Thoracic aorta (tissue), 2 donors: ENCODE measurements around the gene DDO. TPM values are rescaled to one million over a fixed set of nuclear protein-coding genes. Genes with fewer than 3 reads are reported as not detected.

Experiments used
- ATAC-seq: fragments of 150-250 bp; one replicate; pipeline ENCODE4 v1.8.0; 2017; ENCODE audit warnings: low read depth; ENCODE audit not compliant: insufficient number of reproducible peaks, low FRiP score
- DNase-seq: peaks from one replicate; pipeline ENCODE4 v3.0.0-alpha.2; 2020; ENCODE audit warnings: low spot score
- H3K27ac ChIP-seq, 2 donors: fragments of 200-600 bp; sonication (generic); 1 replicate in 1 of 2; 2 replicates in 1 of 2; pipeline ENCODE4 v1.5.1; 2016; ENCODE audit warnings: mild to moderate bottlenecking in 2 of 2, moderate library complexity in 2 of 2
- H3K27me3 ChIP-seq: fragments of 200-600 bp; sonication (generic); replicated peaks from 2 replicates; pipeline ENCODE4 v1.6.0; 2016; ENCODE audit warnings: mild to moderate bottlenecking; ENCODE audit not compliant: insufficient read depth
- H3K36me3 ChIP-seq: fragments of 200-600 bp; sonication (generic); one replicate; pipeline ENCODE4 v1.5.1; 2016
- H3K4me1 ChIP-seq, 2 donors: fragments of 200-600 bp; sonication (generic); 1 replicate in 1 of 2; 2 replicates in 1 of 2; pipeline versions ENCODE4 v1.5.1 to v1.6.0; 2016; ENCODE audit warnings: low read depth in 2 of 2, mild to moderate bottlenecking in 1 of 2; ENCODE audit not compliant: control insufficient read depth in 1 of 2
- H3K4me3 ChIP-seq: fragments of 200-600 bp; sonication (generic); 2 replicates; pipeline ENCODE4 v1.5.1; 2016; ENCODE audit warnings: mild to moderate bottlenecking
- H3K9me3 ChIP-seq: fragments of 200-600 bp; sonication (generic); 2 replicates; pipeline ENCODE4 v1.5.1; 2016
- total RNA-seq, 2 donors: library from RNA; depleted of rRNA; stranded (reverse); fragments of >200 nt; gene quantifications; one replicate each; pipeline versions ENCODE4 v1.1.0 to v1.2.3, GENCODE V29; 2016
- TF ChIP-seq, protein P1 (sequence below): fragments of 200-600 bp; sonication (generic); IDR thresholded peaks from one replicate; pipeline ENCODE4 v1.5.1; 2019; ENCODE audit warnings: antibody characterized with exemption

The DDO gene
- total RNA-seq, 2 donors from 2014 or later = 0.68 to 1.6 TPM

DNA sequence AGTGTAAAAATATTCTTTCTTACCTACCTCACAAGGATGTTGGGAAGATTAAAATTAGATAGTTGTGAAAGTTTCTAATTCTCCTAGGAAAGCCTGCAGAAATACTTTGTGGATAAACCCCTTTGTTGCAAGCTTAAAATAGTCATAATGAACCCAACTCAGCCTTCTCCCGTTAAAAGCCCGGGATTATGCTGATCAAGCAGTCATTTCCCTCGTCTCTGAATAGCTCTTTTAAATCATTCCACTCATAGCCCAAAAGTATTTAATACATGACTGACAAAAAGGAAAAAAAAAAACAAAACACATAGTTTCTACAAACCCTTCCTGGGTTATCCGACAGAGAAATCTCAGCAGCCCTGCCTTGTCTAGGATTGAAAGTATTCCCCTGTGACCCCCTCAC, 46.3 kb downstream of the DDO start:
- no peak for DNase-seq
- TF ChIP-seq, protein P1, sequence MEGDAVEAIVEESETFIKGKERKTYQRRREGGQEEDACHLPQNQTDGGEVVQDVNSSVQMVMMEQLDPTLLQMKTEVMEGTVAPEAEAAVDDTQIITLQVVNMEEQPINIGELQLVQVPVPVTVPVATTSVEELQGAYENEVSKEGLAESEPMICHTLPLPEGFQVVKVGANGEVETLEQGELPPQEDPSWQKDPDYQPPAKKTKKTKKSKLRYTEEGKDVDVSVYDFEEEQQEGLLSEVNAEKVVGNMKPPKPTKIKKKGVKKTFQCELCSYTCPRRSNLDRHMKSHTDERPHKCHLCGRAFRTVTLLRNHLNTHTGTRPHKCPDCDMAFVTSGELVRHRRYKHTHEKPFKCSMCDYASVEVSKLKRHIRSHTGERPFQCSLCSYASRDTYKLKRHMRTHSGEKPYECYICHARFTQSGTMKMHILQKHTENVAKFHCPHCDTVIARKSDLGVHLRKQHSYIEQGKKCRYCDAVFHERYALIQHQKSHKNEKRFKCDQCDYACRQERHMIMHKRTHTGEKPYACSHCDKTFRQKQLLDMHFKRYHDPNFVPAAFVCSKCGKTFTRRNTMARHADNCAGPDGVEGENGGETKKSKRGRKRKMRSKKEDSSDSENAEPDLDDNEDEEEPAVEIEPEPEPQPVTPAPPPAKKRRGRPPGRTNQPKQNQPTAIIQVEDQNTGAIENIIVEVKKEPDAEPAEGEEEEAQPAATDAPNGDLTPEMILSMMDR = no peak
- no peak for ATAC-seq
- no peak overlapping the region for H3K4me3 ChIP-seq
- H3K9me3 ChIP-seq = no peaks in the 10 kb centered on the region
- H3K4me1 ChIP-seq = peaks cover 4 to 20% of the 10 kb centered on the region in 2 donors
- H3K36me3 ChIP-seq = no peaks in the 10 kb centered on the region
- no peak overlapping the region for H3K27ac ChIP-seq
- H3K27me3 ChIP-seq = no peaks in the 10 kb centered on the region

DNA sequence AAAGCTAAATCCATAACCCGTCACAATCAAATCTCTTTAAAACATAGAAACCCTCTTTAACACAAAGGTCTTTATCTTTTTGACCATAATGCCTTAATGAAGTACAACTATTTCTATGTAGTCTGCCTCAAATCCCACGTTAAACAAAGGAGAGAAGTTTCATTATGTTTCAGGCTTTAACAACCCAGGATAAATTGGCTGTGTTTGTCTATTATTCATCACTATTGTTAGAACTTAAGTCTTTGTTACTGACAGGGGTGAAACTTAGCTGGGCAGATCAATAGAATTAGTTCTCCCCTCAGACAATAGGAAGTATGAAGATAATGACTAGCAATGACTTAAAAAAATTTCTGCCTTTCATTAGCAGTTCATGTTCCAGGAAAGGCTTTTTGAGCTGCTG, 47.1 kb downstream of the DDO start:
- Histone ChIP-seq H3K27me3 (no peaks in the 10 kb centered on the region), H3K4me1 (peaks cover 4 to 25% of the 10 kb centered on the region in 2 donors), H3K9me3 (no peaks in the 10 kb centered on the region), H3K36me3 (no peaks in the 10 kb centered on the region), H3K4me3 (no peak overlapping the region), H3K27ac (no peak overlapping the region)
- TF ChIP-seq, protein P1 = no peak
- DNase-seq (no peak), ATAC-seq (no peak)

DNA sequence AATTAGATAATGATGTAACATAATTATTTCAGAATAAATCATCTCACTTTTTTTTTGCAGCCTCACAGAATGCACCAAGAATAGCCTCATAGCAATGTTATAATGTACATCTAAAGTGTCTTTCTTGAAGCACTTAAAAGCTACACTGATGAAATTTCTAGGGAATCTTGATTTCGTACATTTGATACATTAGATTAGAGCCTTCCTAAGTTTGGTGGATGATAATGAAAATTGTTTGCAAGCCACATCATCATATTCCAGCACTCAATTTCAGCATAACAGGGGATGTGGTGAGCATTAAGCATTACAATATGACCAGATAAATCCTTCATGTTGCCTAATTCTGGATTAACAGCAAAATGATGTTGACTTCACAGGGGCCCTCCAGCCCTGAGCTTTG, 47.5 kb downstream of the DDO start:
- TF ChIP-seq, protein P1 = no peak
- ATAC-seq (no peak), DNase-seq (no peak)

DNA sequence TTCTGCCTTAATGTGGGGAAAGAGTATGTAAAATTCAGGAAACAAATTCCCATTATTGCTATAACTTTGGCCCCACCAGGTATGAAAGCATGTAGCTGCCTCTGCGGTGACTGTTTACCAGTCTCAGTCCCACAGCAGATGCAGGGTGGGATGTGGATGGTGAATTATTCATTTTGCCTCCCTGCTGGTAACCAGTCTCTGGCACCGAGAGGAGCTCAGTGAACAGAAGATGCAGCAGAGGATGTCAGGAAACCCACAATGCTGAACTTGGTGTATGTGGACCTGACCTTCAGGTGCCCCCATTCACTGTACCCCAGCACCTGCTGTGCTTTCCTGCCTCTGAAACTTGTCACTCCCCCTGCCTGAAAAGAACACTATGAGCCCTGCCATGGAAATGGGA, 48.4 kb downstream of the DDO start:
- no peak for ATAC-seq

More for the DNA sequence above, 47.5 kb downstream of the DDO start:
- peaks cover 4 to 29% of the 10 kb centered on the region in 2 donors for H3K4me1 ChIP-seq
- H3K36me3 ChIP-seq = no peaks in the 10 kb centered on the region
- no peaks in the 10 kb centered on the region for H3K27me3 ChIP-seq
- H3K27ac ChIP-seq = no peak overlapping the region
- no peak overlapping the region for H3K4me3 ChIP-seq
- no peaks in the 10 kb centered on the region for H3K9me3 ChIP-seq

DNA sequence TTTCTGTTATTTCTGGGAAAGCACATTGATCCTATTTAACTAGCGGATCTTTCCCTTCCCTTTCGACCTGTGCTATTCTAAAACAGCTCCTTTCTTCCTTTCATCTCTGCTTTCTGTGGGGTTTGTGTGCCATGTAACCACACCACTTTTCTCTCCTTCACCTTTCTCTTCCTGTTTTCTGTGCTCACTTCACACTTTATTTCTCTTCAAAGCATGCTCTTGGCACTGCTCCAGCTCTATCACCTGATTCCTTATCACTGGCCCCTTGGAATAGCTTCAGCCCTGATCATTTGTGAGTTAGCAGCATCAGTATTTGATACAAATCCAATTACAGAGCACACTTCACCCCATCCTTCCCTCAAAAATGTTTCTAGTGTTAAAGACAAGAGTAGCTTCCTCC, 49.1 kb downstream of the DDO start:
- H3K36me3 ChIP-seq = no peaks in the 10 kb centered on the region
- TF ChIP-seq, protein P1 = no peak
- no peak overlapping the region for H3K27ac ChIP-seq
- no peak overlapping the region for H3K4me3 ChIP-seq
- H3K27me3 ChIP-seq = no peaks in the 10 kb centered on the region
- no peak for ATAC-seq
- peaks cover 4 to 29% of the 10 kb centered on the region in 2 donors for H3K4me1 ChIP-seq
- no peak for DNase-seq
- H3K9me3 ChIP-seq = no peaks in the 10 kb centered on the region

More for the DNA sequence above, 48.4 kb downstream of the DDO start:
- H3K4me1 ChIP-seq = peaks cover 4 to 29% of the 10 kb centered on the region in 2 donors
- H3K36me3 ChIP-seq = no peaks in the 10 kb centered on the region
- no peaks in the 10 kb centered on the region for H3K9me3 ChIP-seq
- no peaks in the 10 kb centered on the region for H3K27me3 ChIP-seq
- TF ChIP-seq, protein P1 = no peak
- DNase-seq = no peak
- H3K27ac ChIP-seq = no peak overlapping the region
- H3K4me3 ChIP-seq = no peak overlapping the region
